NCI-H1092 treated with DMSO at 0.1 percent for 48 hours (cell line): ENCODE measurements around the gene NLGN3.
"Not testable (repeated sequence)": the region's sequence is repeated elsewhere in the genome, so short reads cannot be mapped to it uniquely, and the experiment has no call there.

Source experiments
- DNase-seq: peaks from one replicate; lab custom pipeline; 2025; lab: John Stamatoyannopoulos, UW

Gene NLGN3

DNA sequence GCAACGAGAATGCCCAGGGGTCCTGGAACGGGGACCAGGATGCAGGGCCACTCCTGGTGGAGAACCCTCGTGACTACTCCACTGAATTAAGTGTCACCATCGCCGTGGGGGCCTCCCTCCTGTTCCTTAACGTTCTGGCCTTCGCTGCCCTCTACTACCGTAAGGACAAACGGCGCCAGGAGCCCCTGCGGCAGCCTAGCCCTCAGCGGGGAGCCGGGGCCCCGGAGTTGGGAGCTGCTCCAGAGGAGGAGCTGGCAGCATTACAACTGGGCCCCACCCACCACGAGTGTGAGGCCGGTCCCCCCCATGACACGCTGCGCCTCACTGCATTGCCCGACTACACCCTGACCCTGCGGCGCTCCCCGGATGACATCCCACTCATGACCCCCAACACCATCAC lies 24.9 kb downstream of the NLGN3 start:
- DNase-seq, result no peak

DNA sequence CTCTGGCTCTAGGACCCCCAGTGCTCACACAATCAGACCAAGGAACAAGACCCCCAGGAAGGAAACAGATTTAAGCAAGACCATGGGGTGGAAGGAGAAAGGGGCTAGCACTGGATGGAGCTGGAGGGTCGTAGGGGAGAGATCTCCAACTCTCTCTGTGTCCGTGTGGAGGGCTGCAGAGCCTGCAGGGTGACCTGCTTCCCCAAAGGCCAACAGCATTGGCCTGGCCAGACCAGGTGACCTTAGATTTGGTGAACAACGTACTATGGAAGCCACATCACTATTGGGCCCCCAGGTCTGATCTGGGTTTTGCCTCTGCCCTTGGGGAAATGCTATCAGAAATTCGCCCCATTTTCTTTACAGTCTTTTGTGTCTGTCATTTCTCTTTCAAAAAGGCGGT lies 26.0 kb downstream of the NLGN3 start:
- no peak for DNase-seq

GRCh38 chrX:71171110-71171801 lies 26.6 kb downstream of the NLGN3 start:
- no peak for DNase-seq

- no peak for DNase-seq
Observed at GRCh38 chrX:71173440-71173839, 28.8 kb downstream of the NLGN3 start.

- DNase-seq, result no peak
Observed at GRCh38 chrX:71174795-71175194, 30.2 kb downstream of the NLGN3 start.

DNA sequence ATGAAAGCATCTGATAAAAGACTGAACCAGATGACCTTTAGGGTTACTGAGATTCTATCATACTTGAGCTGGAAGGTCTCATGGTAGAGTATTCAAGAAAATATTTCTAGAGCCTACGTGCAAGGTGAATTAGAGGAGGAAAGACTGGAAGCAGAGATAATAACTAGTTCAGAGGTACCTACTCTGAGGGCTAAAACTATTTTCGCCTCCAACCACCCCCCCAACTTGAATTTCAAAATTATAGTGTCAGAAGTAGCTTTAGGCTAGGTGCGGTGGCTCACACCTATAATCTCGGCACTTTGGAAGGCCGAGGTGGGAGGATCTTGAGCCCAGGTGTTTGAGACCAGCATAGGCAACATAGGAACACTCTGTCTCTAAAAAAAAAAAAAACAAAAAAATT lies 30.9 kb downstream of the NLGN3 start:
- DNase-seq, result no peak

- DNase-seq, result no peak
Observed at GRCh38 chrX:71177327-71177726, 32.7 kb downstream of the NLGN3 start.

- DNase-seq, result peak; percentile 71
Observed at GRCh38 chrX:71178908-71179307, 34.3 kb downstream of the NLGN3 start.

DNA sequence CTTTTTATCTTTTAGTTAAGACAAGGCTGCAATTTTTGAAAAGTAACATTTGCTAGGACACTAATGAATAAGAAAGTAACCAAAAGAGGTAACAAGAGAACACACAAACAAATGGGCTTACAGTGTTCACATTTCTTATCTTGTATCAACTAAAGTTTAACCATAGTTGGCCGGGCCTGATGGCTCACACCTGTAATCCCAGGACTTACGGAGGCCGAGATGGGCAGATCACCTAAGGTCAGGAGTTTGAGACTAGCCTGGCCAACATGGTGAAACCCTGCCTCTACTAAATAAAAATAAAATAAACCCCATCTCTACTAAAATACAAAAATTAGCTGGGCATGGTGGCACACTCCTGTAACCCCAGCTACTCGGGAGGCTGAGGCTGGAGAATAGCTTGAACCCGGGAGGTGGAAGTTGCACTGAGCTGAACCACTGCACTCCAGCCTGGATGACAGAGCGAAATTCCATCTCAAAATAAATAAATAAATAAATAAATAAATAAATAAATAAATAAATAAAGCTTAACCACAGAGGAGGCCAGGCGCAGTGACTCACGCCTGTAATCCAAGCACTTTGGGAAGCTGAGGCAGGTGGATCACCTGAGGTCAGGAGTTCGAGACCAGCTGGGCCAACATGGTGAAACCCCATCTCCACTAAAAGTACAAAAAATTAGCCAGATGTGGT lies 36.1 kb downstream of the NLGN3 start:
- not testable (repeated sequence) for DNase-seq

DNA sequence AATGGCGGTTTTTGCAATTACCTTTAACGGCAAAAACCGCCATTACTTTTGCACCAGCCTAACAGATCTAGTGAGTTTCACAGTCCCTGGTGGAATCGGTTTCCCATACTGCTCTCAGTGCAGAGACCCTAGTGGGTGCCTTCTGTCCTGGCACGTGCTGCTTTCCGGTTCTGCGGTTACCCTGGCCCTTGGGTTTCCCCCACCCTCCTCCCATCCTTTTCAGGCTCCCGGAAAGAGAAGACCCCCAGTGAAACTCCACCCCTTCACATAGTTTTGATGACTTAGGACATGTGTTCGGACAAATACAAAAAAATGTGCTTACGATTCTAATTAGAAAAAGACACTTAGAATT lies 36.9 kb downstream of the NLGN3 start:
- no peak for DNase-seq

DNA sequence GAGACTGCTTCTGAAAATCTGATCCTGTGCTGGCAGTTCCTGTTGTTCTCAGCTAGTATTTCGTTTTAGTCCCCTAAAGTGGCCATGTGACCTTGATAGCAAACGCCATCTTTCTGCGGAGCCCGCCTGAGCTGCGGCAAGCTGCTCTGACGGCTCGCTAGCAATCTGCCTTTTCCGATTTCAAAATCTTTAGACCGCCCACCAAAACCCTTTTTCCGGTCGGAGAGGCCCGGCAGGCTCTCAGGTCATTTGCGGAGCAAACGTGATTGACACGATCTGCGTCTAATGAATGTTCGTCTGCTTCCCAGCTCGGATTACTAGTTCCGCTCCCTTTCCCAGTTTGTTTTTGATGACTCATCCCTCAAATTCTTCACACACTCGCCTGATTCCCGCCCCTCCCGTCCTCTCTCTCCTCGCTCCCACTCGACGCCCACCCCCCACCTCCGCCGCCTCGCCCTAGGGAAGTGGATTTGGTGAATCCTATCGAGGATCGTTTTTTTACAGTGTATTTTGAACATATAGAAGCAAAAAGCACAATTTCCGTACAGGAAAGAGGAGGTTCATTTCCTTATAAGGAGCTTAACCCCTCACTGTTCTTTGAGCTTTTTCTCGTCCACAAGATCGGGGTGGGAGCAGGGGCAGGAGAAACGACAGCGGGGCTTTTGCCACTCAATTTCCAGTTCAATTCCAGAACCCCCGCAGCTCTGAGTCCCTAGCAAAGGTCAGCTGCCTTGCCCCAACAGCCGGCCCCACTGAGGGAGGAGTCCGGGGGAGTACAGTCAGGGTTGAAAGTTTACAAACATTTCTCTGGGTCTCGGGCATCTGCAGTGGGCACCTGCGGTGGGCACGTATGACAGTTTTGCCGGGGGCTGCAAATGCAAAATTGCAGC lies 37.5 kb downstream of the NLGN3 start:
- peak; percentile 99 for DNase-seq

DNA sequence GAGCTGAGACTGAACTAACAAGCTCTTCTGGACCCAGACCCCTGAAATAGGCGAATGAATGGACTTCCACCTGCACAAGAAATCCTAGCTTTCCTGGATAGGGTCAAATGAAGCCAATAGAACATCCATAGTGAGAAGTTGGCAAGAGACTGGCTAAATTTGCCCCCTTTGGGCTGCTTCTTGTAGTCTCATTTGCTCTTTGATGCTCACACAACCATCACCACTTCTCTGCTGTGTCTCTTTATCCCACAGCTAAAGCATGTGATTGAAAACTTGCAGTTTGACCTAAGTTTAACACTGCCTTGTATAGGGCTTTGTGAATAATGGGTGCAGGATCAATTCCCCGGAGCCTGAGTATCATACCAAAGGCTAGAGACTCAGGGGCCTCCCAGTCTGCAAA lies 38.2 kb downstream of the NLGN3 start:
- no peak for DNase-seq

GRCh38 chrX:71183341-71183740 lies 38.7 kb downstream of the NLGN3 start:
- no peak for DNase-seq

DNA sequence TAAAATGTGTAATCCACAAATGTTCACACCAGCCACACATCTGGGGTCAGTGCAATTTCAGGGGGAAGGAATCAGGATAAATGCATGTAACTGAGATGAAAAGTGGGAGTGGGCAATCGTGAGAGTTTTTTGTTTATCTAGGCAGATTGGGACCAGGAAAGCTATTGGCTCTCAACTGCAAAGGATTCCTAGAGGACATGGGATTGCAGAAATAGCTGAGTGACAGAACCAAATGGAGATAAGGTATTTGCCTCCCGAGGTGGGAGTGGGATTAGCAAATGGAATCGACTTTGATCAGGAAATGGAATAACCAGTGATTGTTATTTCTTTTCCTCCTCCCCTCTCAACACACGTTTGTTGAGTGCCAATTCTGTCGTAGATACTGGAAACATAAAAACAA lies 39.5 kb downstream of the NLGN3 start:
- DNase-seq, result no peak

DNA sequence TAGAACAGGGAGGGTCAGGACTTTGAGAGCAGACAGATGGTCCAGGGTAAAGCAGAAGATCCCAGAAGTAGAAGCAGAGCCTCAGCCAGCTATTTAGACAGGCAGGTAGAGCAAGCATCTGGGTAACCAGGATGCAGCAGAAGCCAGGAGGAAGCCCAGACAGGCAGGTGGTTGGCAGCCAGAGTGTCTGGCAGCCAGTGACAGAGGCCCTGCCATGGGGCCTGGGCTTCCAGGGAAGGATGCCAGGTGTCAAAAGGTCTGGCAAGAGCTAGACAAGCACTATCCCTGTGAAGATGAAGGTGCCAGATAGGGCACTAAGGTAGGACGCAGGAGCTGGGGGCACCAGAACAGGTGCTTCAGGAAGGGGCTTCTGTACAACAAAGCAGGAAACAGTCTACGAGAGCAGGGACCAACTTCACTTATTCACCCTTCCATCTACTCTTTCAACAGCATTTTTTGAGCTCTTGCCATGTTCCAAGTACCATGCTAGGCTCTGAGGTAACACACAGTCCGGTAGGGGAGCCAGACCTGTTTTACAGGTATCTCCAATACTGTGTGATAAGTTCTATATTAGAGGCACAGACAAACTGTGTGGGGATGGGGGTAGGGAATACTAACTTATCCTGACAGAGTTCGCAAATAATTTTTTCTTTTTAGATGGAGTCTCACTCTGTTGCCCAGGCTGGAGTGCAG lies 40.3 kb downstream of the NLGN3 start:
- peak; percentile 55 for DNase-seq

- DNase-seq, result no peak
Observed at GRCh38 chrX:71191248-71191647, 46.6 kb downstream of the NLGN3 start.

DNA sequence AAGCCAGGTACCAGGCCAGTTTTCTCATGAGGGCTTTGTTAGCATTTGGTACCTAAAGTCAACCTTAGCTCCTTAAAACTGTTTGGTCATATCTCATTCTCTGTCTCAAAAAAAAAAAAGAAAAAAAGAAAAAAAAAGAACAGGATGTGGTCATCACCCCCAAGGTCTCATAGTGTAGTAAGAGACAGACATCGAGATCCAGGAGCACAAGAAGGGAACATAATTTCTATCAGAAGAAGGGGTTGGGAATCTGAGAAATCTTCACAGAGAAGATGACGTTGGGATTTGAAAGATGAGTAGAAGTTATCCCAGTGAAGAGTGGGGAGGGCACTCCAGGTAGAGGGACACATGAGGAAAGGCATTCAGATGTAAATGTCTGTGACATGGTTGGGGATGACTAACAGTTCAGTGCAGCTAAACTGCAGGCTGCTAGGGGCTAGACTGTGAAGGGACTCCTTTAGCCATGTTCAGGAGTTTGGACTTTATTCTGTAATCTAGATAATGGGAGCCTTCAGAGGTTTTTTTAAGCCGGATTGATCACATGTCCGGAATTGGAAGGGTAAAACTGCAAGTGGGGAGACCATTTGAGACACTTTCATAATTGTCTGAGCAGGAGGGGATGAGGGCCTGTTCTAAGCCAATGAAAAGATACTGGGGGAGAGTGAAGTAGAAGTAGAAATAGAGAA lies 51.5 kb downstream of the NLGN3 start:
- no peak for DNase-seq

- no peak for DNase-seq
Observed at GRCh38 chrX:71198066-71198465, 53.4 kb downstream of the NLGN3 start.

DNA sequence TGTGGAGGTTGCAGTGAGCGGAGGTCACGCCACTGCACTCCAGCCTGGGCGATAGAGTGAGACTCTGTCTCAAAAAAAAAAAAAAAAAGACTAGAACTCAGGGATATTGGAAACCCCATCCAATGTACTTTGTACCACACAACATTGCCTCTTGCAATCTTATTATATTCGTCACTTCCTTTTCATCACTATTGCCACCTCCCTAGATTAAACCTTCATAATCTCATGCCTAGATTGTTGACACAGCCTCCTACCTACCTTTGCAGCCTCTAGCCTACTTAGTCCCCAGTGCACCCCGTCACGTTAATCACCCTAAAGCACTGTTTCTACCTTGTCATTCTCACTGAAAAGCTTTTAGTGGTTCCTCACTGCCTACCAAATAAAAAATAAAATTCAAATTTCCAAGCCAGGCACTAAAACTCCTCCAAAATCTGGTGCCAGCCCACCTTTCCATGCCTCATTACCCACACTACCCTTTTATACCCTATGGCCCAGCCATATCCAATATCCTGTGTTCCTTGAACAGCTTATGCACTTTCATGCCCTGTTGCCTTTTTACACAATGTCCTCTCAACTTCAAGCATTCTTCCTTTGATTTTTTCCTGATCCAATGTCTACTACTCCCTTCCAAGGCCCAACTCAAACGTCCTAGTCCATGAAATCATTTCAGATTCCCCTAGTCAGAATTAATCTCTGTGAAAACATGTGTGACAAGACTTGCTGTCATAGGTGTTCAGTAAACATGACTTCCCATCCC lies 54.8 kb downstream of the NLGN3 start:
- DNase-seq, result no peak

DNA sequence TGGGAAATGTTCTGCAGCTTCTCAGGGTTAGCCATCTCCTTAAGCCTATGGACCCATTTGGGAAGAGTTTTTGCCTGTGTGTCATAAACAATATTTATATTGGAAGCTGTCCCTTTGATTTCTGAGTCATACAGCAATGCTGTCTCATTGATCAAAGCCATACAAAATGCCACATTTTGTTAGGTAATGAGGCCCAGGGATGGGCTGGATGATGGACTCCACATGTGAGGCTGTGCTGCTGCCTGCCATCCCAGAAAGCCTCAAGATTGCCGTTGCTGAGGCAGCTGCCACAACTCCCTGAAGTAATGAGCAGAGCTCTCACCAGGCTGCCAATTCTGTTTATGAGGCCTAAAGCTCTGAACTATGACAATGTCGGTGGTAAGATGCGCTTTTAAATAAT lies 66.2 kb downstream of the NLGN3 start:
- no peak for DNase-seq

GRCh38 chrX:71212536-71212935 lies 67.9 kb downstream of the NLGN3 start:
- no peak for DNase-seq
